NCI-H2081 treated with DMSO at 0.1 percent for 48 hours (cell line): Measurements from ENCODE around the gene LUZP1.
"Not testable (repeated sequence)": the region's sequence is repeated elsewhere in the genome, so short reads cannot be mapped to it uniquely, and the experiment has no call there.

Experiments
- DNase-seq: peaks from one replicate; lab custom pipeline; 2025; lab: John Stamatoyannopoulos, UW

Gene LUZP1

DNA sequence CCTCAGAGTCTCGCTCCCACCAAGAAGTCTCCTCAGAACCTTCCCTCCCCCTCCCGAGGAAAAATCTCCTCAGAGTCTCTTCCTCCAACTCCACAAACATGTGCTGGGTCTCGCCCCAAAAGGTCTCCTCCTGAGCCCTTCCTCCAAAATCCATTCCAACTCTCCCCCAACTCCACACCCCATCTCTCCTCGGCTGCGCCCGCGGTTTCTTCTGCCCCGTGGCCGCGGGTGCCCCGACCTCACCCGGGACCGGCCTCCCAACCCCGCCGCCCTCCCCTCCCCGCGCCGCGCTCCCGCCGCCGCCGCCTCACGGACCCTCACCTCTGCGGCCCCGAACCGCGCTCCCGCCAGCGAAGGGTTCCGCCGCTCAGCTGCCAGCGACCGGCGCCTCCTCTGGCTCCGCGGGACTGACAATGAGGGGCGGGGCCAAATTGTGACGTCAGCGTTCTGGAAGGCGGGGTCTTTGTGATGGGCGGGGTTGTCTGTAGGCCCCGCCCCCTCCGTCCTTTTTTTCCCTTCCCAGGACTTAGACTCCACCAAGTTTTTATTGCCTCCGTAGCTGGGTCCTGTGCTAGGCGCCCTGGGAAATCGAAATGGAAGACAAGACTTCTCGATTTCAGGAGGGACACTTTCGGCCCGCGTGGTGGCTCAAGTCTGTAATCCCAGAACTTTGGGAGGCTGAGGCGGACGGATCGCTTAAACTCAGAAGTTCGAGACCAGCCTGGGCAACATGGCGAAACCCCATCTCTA is at the start of gene LUZP1:
LUZP1 (minus strand) TSS at position 412 of the 750 bp plus-strand sequence.
- no peak for DNase-seq

- no peak for DNase-seq
Observed at GRCh38 chr1:23217421-23218115, 48.9 kb upstream of the LUZP1 start, which contains the start of gene HTR1D. HTR1D (minus strand) TSS chr1:23217502; CDS start chr1:23194219, 23,283 bp downstream.

GRCh38 chr1:23216771-23217420 is 48.2 kb upstream of the LUZP1 start:
- no peak for DNase-seq

DNA sequence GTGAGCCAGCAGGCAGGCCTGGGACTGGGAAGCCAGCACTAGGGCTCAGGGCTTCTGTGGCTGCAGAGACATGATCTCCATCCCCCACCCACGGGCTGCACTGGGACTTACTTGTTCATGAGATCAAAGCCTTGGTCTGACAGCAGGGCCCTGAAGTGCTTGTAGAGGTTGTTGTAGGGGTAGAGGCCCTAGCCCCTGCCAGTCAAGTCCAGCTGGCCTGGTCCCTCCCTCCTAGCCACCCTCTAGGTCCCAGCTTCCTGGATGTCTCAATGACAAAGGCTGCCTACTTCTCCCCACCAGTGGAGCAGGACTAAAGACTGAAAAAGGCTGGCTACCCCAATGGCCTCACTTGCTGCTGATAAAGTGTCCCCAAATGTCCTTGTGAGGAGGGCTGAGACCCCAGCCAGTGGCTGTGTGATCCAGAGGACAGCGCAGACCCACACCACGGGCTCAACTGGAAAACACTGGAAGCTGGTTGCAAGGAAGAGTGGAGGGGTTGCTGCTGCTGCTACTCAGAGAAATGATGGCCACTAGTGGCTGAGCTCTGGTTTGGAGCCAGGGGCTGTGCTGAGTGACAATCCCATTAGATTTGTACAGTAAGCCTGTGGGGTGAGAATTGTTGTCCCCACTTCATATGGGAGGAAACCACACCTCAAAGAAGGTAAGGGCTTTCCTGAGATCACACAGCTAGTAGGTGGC is 47.2 kb upstream of the LUZP1 start:
- no peak for DNase-seq

GRCh38 chr1:23215291-23215690 is 46.6 kb upstream of the LUZP1 start:
- DNase-seq = no peak

GRCh38 chr1:23214640-23215039 is 46.0 kb upstream of the LUZP1 start:
- DNase-seq = no peak

DNA sequence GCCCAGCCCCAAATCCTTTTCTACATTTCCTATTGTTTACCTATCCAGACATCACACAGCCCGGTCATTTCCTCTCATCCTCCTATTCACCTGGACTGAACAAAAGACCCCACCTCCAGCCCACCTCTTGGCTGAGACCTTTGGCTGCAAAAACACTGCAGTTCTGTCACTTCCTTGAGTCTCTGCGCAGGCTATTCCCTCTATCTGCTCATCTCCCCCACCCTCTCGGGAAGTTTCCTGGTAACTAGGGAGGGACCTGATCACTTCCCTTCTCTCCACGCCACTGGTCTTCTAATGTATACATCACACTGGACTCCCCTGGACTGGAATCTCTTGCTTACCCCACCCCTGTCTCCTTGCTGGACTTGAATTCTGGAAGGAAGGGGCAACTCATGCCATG is 43.3 kb upstream of the LUZP1 start:
- no peak for DNase-seq

GRCh38 chr1:23210963-23211362 is 42.3 kb upstream of the LUZP1 start:
- no peak for DNase-seq

DNA sequence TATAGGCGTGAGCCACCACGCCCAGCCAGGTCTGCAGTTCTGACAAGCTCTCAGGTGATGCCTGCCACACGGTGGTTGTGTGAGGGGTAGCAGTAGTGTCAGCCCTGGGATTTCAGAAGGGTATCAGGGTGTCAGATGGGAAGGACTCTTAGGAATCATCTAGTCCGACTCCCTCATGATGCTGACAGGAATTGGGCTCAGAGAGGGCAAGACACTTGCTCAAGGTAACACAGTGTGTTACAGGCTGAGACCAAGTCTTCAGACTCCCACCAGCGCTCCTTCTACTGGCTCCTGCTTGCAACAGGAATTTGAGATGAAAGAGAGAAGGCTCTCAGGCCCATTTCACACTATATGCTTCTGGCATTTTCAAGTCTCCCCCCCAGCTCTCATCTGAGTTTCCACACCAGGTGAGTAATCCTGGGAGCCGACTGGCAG is 41.7 kb upstream of the LUZP1 start:
- no peak for DNase-seq

GRCh38 chr1:23209770-23210169 is 41.1 kb upstream of the LUZP1 start:
- DNase-seq = no peak

DNA sequence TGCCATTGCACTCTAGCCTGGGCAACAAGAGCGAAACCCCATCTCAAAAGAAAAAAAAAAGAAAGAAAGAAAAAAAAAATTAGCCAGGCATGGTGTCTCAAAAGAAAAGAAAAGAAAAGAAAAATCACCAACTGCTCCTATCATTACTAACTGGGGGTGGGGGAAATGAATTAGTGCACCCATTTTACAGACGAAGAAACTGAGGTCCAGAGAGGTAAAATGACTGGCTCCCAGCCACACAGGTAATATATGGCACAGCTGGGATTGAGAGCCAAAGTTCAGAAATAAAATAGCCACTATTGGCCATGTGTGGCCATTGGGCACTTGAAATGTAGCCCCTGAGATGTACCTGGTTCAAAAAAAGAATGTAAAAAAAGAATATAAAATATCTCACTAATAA is 39.9 kb upstream of the LUZP1 start:
- DNase-seq = no peak

DNA sequence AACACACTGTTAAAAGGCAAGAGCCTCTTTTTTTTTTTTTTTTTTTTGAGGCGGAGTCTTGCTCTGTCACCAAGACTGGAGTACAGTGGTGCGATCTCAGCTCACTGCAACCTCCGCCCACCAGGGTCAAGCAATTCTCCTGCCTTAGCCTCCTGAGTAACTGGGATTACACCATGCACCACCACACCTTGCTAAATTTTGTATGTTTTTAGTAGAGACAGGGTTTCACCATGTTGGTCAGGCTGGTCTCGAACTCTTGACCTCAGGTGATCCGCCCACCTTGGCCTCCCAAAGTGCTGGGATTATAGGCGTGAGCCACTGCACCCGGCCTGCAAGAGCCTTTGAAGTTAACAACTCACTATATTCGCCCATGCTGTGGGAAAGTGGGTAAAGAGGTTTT is 39.1 kb upstream of the LUZP1 start:
- not testable (repeated sequence) for DNase-seq

GRCh38 chr1:23202263-23202749 is 33.6 kb upstream of the LUZP1 start:
- DNase-seq = no peak

DNA sequence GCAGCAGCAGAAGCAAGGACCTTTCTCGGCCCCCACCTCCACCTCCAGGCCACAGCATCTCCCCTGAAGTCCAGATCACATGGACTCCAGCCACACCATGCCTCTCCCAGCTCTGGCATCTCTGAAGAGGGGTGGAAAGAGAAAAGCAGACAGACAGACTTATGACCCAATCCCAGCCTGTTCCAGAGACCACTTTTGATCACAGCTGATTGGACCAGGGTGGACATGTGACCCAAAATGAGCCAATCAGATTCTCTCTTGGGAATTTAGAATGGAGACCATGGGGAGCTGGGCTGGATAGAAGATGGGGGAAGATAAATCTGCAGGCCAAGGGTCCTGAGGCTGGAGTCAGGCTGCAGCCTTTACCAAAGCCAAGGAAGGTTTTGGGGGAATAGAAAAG is 32.2 kb upstream of the LUZP1 start:
- DNase-seq = no peak

DNA sequence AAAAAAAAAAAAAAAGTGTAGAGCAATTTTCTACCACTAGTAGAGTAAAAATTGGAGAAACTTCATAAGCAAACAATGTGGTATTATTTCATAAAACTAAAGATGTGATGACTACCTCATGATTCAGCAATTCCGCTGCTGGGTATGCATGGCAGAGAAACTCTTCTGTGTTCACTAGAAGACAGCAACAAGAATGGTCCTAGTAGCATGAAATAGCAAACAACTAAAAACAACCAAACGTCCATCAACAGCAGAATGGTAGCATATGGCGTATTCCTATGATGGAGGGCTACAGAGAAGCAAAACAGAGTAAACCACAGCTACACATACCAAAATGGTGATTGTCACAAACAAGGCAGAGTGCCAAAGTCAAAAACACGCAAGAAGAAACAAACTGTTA is 29.7 kb upstream of the LUZP1 start:
- DNase-seq = no peak

- no peak for DNase-seq
Observed at GRCh38 chr1:23196627-23197328, 28.1 kb upstream of the LUZP1 start.

GRCh38 chr1:23194119-23194984 is 25.7 kb upstream of the LUZP1 start:
- DNase-seq = no peak

DNA sequence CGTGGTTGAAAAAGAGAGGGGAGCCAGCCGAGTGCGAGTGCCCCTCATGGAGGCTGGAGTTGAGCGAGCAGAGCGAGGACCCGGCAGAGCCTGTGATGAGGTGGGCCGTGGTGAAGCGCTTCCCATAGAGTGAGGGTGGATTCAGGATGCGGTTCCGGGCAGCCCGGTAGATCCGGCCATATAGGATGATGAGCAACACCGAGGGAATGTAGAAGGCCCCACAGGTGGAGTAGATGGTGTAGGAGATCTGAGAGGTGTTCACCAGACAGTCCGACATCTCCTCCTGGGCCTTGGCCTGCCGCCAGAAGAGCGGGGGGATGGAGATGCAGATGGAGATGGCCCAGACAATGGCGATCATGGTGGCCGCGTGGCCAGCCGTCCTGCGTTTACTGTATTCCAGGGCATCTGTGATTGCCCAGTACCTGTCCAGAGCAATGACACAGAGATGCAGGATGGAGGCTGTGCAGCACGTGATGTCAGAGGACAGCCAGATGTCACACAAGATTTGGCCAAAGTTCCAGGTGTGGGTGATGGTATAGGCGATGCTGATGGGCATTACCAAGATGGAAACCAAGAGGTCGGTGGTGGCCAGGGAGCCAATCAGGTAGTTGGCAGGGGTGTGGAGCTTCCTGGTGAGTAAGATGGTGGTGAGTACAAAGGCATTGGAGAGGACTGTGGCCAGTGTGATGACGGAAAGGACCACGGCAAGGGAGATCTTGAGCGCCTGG is 24.9 kb upstream of the LUZP1 start:
- DNase-seq = no peak

DNA sequence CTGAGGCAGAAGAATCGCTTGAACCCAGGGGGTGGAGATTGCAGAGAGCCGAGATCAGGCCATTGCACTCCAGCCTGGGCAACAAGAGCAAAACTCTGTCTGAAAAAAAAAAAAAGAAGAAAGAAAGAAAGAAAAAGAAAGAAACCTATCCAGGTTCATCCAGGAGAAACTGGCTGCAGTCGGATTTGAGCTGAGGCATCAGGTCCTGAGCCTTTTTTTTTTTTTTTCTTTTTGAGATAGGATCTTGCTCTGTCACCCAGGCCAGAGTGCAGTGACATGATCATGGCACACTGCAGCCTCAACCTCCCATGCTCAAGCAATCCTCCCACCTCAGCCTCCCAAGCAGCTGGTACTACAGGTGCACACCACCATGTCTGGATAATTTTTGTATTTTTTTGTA is 22.5 kb upstream of the LUZP1 start:
- no peak for DNase-seq

DNA sequence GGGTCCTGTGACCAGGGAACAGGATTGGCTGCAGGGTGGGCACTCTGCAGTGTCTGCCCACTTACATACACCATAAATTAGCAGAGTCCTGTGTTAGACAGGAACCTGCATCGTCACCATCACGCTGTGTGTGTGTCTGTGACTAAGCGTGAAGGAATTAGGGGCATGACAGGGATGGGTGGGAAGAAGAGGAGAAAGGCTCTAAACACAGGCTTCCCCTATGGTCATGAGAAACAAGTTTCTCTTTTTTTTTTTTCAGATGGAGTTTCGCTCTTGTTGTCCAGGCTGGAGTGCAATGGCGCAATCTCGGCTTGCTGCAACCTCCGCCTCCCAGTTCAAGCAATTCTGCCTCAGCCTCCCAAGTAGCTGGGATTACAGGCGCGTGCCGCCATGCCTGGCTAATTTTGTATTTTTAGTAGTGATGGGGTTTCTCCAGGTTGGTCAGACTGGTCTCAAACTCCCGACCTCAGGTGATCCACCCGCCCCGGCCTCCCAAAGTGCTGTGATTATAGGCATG is 20.3 kb upstream of the LUZP1 start:
- not testable (repeated sequence) for DNase-seq
